GM13976 (cell line): ENCODE data around the gene ADAMTS16.

Source experiments
- DNase-seq: peaks from one replicate; pipeline ENCODE4 v3.0.0; 2012; ENCODE audit warnings: low spot score
- in situ Hi-C: fragments of 300-500 bp; cut with MboI; formaldehyde crosslinking; loops from one replicate; pipeline ENCODE4 v1.12.0; 2022; ENCODE audit warnings: low sequenced_read_pairs, mixed read lengths, inconsistent platforms; ENCODE audit not compliant: unreplicated experiment
- TF ChIP-seq, protein P1 (sequence below): IDR thresholded peaks from 2 replicates; pipeline ENCODE4 v1.5.1; 2012; ENCODE audit warnings: borderline replicate concordance, mild to moderate bottlenecking; ENCODE audit not compliant: insufficient read depth; ENCODE audit errors: extremely low read depth, missing control alignments, control extremely low read depth

The ADAMTS16 gene

DNA sequence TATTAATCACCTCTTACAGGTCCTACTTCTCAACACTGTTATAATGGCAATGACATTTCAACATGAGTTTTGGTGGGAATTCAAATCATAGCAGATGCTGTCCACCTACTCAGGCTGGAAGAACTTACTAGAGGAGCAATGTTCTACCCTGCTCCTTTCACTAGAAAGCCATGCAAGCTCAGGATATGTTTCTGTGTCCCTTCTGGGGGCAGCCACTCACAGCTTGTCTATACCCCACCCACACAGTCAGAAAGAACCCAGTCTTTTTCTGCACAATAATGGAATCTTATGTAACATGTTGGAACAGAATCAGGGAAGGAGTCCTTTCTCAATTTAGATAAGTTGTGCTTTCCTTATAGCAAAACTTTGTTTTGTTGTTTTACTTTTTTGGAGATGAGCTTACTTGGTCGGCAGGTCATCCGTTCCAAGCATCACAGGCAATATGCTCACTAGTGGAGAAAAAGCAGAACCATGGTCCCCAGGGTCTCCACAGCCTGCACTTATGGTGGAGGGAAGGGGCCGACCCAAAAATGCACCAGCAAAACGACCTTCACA, 229.0 kb downstream of the ADAMTS16 start:
- in situ Hi-C loops: no loop called here

More for the DNA sequence above, 229.0 kb downstream of the ADAMTS16 start:
- TF ChIP-seq, protein P1, sequence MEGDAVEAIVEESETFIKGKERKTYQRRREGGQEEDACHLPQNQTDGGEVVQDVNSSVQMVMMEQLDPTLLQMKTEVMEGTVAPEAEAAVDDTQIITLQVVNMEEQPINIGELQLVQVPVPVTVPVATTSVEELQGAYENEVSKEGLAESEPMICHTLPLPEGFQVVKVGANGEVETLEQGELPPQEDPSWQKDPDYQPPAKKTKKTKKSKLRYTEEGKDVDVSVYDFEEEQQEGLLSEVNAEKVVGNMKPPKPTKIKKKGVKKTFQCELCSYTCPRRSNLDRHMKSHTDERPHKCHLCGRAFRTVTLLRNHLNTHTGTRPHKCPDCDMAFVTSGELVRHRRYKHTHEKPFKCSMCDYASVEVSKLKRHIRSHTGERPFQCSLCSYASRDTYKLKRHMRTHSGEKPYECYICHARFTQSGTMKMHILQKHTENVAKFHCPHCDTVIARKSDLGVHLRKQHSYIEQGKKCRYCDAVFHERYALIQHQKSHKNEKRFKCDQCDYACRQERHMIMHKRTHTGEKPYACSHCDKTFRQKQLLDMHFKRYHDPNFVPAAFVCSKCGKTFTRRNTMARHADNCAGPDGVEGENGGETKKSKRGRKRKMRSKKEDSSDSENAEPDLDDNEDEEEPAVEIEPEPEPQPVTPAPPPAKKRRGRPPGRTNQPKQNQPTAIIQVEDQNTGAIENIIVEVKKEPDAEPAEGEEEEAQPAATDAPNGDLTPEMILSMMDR: no peak
- no peak for DNase-seq
